Activated T-cell treated with anti-CD3 and anti-CD28 coated beads, Interleukin-2, amount 50 U/mL, for 4 hours (primary cell): ENCODE measurements around the gene ACKR4. TPM values are rescaled to one million over a fixed set of nuclear protein-coding genes. Genes with fewer than 3 reads are reported as not detected.
"Not testable (repeated sequence)": the region's sequence is repeated elsewhere in the genome, so short reads cannot be mapped to it uniquely, and the experiment has no call there.

Source experiments
- ATAC-seq, 2 donors: fragments of 200-7000 bp; cut with Tn5 transposase; one replicate each; pipeline ENCODE4 v1.10.0; 2021
- DNase-seq: peaks from one replicate; pipeline ENCODE4 v3.0.0-alpha.2; 2020
- H3K27me3 Mint-ChIP-seq: one replicate; pipeline ENCODE4 v1.8.0; 2021; ENCODE audit warnings: low read depth, mixed read lengths
- H3K36me3 Mint-ChIP-seq: one replicate; pipeline ENCODE4 v1.8.0; 2022; ENCODE audit warnings: mixed read lengths; ENCODE audit not compliant: insufficient read depth
- H3K4me1 Mint-ChIP-seq: one replicate; pipeline ENCODE4 v1.8.0; 2021; ENCODE audit warnings: low read depth, mixed read lengths
- H3K4me3 Mint-ChIP-seq: one replicate; pipeline ENCODE4 v1.8.0; 2021; ENCODE audit warnings: mild to moderate bottlenecking, moderate library complexity, mixed read lengths
- H3K9me3 Mint-ChIP-seq: one replicate; pipeline ENCODE4 v1.8.0; 2021; ENCODE audit warnings: mixed read lengths
- total RNA-seq, 3 donors: library from RNA; stranded (reverse); gene quantifications; one replicate each; pipeline ENCODE4 v1.2.1, GENCODE V29; 2021

Gene ACKR4
- total RNA-seq, 3 donors from 2014 or later: not detected

DNA sequence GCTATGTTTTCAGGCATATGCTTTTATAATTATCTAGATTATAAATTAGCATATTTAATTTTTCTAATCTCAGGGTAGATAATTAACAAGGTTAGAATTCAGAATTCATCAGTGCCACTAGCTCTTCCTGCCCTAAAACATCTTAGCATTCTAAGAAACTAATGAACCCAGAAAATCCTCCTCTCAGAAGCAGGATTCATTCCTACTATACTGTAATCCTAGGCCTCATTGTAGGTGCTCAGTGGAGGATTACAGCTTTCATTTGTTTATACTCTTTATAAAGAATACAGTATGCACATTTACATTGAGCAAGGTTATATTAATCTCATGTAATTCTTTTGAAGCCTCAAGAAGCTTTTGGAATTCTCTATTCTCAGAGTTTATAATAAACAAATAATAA, 41.6 kb downstream of the ACKR4 start:
- Mint-ChIP-seq H3K4me1 (no peaks in the 10 kb centered on the region), H3K4me3 (no peak overlapping the region), H3K36me3 (peaks cover 30% of the 10 kb centered on the region), H3K9me3 (no peaks in the 10 kb centered on the region), H3K27me3 (no peaks in the 10 kb centered on the region)
- ATAC-seq (no peak), DNase-seq (no peak)

DNA sequence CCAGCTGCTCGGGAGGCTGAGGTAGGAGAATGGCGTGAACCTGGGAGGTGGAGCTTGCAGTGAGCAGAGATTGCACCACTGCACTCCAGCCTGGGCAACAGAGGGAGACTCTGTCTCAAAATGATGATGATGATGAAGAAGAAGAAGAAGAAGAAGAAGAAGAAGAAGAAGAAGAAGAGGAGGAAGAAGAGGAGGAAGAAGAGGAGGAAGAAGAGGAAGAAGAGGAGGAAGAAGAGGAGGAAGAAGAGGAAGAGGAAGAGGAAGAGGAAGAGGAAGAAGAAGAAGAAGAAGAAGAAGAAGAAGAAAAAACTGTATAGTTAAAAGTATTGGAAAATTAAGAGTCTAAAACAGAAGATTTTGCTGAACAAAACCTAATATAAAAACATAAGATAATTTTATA, 44.4 kb downstream of the ACKR4 start:
- not testable (repeated sequence) for DNase-seq, H3K4me1 Mint-ChIP-seq, ATAC-seq, H3K9me3 Mint-ChIP-seq, H3K4me3 Mint-ChIP-seq, H3K27me3 Mint-ChIP-seq
- H3K36me3 Mint-ChIP-seq: peaks cover 24% of the 10 kb centered on the region

DNA sequence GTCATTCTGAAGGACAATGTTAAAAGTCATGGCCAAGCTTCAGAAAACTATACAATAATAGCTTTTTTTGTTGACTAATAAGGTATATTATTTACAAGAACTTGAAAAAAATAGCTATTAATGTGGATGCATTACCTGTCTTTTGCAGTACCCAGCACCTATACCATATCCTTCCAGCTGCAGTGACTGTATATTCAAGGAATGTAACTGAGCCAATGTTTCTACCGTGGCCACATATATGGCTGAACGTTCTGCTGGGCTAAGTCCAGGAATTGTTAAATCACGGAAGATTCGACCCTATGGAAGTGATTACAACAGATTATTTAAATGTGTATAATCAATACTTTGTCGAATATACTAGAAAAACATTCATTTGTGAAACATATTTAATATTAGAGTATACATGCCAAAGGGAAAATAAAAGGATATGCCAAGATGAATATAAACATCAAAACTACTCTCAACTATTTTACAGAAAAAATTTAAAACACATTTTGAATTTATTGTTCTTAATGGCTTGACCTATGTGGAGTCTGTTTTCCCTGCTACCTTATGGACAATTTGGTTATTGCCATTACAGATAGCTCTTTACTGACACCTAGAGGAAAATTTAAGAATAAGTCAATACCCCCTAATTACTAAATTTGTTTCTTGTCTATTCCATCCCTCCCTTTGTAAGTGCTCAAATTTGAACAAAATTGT, 44.9 kb downstream of the ACKR4 start:
- Mint-ChIP-seq H3K4me1 (no peaks in the 10 kb centered on the region), H3K36me3 (peaks cover 23% of the 10 kb centered on the region), H3K4me3 (no peak overlapping the region), H3K9me3 (no peaks in the 10 kb centered on the region), H3K27me3 (no peaks in the 10 kb centered on the region)
- DNase-seq: no peak
- no peak for ATAC-seq

DNA sequence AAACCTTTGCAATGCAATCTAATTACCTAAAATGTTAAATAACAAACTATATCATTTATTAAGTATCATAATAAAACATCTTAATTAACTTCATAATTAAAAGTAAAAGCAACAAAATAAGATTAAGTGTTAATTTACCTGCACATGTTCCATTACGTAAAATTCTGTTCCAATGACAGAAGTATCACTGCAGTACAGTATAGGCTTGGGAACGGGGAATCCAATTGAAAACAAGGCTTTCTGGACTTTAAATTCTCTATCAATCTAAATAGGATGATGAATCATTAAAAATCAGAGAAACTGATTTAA, 45.4 kb downstream of the ACKR4 start:
- H3K36me3 Mint-ChIP-seq: peaks cover 20% of the 10 kb centered on the region
- ATAC-seq (no peak), DNase-seq (no peak)
- no peaks in the 10 kb centered on the region for H3K4me1 Mint-ChIP-seq
- no peak overlapping the region for H3K4me3 Mint-ChIP-seq
- H3K27me3 Mint-ChIP-seq: no peaks in the 10 kb centered on the region
- H3K9me3 Mint-ChIP-seq: no peaks in the 10 kb centered on the region

DNA sequence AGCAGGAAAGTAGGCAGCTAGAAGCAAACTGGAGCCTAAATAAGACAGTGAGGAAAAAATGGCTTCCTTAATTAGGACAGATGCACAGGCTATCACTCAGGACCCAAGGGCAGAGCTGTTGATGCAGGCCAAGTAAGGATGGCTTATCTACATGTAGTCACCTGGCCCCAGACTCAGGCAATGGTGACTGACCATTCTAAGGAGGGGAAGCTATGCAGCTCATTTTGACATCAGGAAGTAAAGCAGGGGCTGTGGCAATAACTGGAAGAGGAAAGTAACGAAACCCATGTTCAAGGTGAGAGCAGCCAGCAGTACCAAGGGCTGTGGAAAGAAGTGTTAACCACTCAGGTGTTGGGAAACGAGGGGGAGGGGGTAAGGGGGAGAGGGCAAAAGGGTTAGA, 46.3 kb downstream of the ACKR4 start:
- H3K4me1 Mint-ChIP-seq: no peaks in the 10 kb centered on the region
- DNase-seq: no peak
- H3K27me3 Mint-ChIP-seq: no peaks in the 10 kb centered on the region
- peaks cover 17% of the 10 kb centered on the region for H3K36me3 Mint-ChIP-seq
- H3K4me3 Mint-ChIP-seq: no peak overlapping the region
- no peak for ATAC-seq
- no peaks in the 10 kb centered on the region for H3K9me3 Mint-ChIP-seq

DNA sequence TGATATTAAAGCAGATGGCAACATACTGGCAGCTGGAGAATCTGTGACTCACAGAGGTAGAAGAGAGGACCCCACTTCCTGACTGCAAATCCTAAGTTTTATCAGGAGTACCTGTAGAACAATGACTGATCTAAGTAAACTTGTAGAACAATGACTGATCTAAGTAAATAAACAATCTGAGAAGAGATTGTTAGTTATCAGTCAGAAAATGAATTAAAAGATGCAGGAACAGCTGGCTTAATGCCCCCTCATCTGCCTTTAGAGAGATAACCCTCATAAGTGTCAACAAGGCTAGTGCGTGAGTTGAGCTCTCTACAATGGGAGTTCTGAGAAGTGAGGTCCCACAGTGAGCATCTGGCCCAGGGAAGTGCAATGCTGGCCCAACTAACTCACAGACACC, 48.0 kb downstream of the ACKR4 start:
- ATAC-seq: no peak
- Mint-ChIP-seq H3K4me1 (no peaks in the 10 kb centered on the region), H3K36me3 (peaks cover 8% of the 10 kb centered on the region)

DNA sequence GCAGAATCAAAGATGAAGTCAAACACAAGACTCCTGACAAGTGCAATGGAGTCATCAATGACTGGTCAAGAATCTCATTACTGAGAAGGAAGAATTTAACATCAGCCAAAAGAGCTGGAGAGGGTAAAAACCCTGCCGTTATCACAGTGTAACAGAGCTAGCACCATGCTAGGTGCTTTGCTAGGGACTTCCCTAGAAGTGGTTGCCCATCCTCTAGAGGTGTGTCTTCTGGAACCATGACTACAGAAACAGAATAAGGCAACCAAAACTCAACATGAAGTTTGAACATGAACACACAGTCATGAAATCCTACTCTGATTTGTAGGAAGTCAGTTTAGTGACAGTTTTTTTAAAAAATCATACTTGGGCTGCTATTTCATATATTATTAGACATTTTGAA, 53.1 kb downstream of the ACKR4 start:
- no peaks in the 10 kb centered on the region for H3K9me3 Mint-ChIP-seq
- peaks cover 2% of the 10 kb centered on the region for H3K36me3 Mint-ChIP-seq
- no peak overlapping the region for H3K4me3 Mint-ChIP-seq
- DNase-seq: no peak
- no peaks in the 10 kb centered on the region for H3K27me3 Mint-ChIP-seq
- H3K4me1 Mint-ChIP-seq: peaks cover 3% of the 10 kb centered on the region
- no peak for ATAC-seq

More for the DNA sequence above, 48.0 kb downstream of the ACKR4 start:
- Mint-ChIP-seq H3K4me3 (no peak overlapping the region), H3K27me3 (no peaks in the 10 kb centered on the region), H3K9me3 (no peaks in the 10 kb centered on the region)
- no peak for DNase-seq

Other genes with a start within 250 kb of the ACKR4 start
- gene DNAJC13, start 179.8 kb upstream of the ACKR4 start, total RNA-seq: 10 to 100 TPM; 16.5 to 16.8 (median 16.8) TPM
- gene ACAD11, start 62.5 kb downstream of the ACKR4 start, total RNA-seq: 10 to 100 TPM in 2 of 3 donors, 1 to 10 TPM in 1; 6.5 to 12.1 (median 10.8) TPM
- gene UBA5, start 63.1 kb downstream of the ACKR4 start, total RNA-seq: 10 to 100 TPM; 57.9 to 63.4 (median 61.1) TPM
- gene NPHP3, start 125.1 kb downstream of the ACKR4 start, total RNA-seq: 1 to 10 TPM; 4.2 to 8.2 (median 6.7) TPM